Germinal center (tissue), 1 donor: ENCODE data around the gene TBC1D9B.
"Not testable (repeated sequence)": the region's sequence is repeated elsewhere in the genome, so short reads cannot be mapped to it uniquely, and the experiment has no call there.

Experiments used
- DNase-seq: peaks from one replicate; pipeline ENCODE4 v3.0.0; 2012; ENCODE audit warnings: mixed read lengths, low spot score

Gene TBC1D9B

DNA sequence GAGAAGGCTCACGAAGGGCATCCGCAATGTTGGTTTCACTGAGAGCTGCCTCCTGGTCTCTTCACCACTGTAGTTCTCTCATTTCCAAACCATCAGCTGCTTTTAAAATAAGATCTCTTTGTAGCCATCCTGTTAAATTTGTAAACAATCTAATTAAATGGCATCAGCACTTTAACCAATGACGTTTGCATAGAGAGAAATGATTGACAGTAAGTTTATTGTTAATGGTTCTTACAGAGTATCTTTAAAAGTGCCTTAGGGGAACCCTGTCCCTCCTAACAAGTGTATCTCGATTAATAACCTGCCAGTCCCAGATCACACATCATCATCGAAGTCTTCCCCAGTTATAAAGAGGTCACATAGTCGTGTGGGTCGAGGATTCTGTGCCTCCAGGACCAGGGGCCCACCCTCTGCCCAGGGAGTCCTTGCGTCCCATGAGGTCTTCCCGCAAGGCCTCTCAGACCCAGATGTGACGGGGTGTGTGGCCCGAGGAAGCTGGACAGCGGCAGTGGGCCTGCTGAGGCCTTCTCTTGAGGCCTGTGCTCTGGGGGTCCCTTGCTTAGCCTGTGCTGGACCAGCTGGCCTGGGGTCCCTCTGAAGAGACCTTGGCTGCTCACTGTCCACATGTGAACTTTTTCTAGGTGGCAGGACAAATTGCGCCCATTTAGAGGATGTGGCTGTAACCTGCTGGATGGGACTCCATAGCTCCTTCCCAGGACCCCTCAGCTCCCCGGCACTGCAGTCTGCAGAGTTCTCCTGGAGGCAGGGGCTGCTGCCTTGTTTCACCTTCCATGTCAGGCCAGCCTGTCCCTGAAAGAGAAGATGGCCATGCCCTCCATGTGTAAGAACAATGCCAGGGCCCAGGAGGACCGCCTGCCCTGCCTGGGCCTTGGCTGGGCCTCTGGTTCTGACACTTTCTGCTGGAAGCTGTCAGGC lies 70.4 kb downstream of the TBC1D9B start:
- no peak for DNase-seq

DNA sequence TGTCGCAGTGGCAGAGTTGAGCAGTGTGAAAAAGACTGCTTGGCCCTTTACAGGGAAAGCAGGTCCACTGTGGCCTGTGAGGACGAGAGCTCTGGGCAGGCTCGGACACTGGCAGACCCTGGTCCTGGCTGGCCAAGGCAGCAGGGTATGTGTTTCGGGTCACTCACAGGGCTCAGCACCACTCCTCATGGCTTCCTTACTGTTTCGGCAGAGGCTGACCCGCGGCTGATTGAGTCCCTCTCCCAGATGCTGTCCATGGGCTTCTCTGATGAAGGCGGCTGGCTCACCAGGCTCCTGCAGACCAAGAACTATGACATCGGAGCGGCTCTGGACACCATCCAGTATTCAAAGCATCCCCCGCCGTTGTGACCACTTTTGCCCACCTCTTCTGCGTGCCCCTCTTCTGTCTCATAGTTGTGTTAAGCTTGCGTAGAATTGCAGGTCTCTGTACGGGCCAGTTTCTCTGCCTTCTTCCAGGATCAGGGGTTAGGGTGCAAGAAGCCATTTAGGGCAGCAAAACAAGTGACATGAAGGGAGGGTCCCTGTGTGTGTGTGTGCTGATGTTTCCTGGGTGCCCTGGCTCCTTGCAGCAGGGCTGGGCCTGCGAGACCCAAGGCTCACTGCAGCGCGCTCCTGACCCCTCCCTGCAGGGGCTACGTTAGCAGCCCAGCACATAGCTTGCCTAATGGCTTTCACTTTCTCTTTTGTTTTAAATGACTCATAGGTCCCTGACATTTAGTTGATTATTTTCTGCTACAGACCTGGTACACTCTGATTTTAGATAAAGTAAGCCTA lies 71.3 kb downstream of the TBC1D9B start:
- no peak for DNase-seq

GRCh38 chr5:179834871-179835270 lies 72.8 kb downstream of the TBC1D9B start:
- not testable (repeated sequence) for DNase-seq

GRCh38 chr5:179834120-179834519 lies 73.6 kb downstream of the TBC1D9B start:
- no peak for DNase-seq

DNA sequence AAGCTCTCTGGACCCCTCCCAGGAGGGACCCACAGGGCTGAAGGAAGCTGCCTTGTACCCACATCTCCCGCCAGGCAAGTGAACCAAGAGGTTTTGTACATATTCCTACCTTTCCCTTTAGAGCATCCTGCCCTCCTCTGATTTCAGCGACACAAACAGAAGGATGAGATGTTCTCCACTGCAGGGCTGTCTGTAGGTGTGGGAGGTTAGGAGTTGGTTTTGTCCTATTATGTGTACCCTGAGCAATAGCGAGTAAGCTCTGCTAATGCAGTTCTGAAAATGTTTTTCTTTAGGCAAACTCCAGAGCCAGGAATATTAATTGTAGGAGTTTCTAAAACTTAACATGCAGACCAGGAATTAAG lies 74.0 kb downstream of the TBC1D9B start:
- no peak for DNase-seq

DNA sequence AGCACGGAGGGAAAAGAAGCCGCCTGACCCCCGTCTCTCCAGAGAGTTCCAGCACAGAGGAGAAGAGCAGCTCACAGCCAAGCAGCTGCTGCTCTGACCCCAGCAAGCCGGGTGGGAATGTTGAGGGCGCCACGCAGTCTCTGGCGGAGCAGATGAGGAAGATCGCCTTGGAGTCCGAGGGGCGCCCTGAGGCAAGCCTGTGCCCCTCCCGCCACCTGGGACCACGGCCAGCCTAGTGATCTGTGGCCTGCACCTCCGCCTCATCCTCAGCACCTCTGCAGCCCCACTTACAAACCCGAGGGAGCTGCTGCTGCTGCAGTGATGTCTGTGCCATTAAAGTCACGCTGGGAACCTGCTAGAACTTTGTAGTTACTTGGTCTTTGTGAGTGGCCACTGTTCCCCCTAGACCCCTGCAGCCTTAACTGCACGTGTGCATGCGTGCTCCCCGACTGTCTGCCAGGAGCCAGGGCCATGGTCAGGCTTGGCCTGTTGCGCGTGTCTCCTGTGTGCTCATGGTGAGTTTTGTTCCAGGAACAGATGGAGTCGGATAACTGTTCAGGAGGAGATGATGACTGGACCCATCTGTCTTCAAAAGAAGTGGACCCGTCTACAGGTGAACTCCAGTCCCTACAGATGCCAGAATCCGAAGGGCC lies 74.5 kb downstream of the TBC1D9B start:
- no peak for DNase-seq

DNA sequence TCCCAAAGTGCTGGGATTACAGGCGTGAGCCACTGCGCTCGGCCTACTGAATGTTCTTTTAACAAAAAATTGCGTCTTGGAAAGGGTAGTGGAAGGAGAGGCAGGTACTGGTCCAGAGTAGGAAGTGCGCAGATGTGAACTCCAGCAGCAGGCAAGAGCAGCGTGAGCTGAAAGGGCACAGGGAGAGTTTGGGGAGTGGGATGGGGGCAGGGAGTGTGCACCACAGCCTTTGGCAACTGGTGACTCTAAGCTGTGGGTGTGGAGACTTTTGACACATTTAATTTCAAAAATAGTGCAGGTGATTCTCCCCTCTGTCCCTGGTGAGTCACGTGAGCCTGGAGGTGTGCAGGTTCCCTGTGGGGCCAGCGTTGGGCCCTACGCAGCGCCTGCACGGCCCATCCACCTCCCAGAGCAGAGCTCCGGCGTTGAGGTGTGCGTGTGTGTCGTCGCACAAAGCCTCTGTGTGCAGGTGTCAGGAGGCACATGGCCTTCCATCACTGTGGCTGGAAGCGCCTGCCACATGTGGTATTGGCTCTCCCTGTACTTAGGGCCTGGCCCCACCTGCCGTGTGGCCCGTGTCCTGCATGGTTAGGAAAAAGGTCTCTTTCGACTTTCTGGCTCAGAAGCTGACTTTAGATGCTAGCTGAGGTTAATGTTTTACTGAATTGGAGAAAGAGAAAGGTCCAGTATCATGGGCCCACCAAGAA lies 75.5 kb downstream of the TBC1D9B start:
- no peak for DNase-seq

DNA sequence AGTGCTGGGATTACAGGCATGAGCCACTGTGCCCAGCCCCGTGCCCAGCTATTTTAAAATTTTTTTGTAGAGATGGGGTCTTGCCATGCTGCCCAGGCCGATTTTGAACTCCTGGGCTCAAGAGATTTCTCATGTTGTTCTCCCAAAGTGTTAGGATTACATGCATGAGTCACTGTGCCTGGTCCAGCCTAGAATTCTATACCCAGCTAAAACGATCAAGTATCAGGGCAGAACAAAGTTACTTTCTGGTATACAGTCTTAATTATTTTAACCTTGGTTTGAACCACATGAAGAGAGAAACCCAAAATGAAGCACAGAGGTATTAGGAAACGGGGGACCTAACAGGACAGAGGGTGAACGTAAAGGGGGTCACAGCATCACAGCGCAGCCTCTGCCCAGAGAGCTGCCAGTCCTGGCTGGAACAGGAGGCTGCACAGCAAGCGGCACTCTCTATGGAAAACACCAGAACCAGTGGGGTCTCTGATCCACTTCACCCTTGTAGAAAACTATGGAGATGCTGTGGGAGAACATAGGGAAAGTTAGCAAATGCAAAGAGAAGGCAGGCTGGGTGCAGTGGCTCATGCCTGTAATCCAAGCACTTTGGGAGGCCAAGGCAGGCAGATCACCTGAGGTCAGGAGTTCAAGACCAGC lies 76.8 kb downstream of the TBC1D9B start:
- no peak for DNase-seq

DNA sequence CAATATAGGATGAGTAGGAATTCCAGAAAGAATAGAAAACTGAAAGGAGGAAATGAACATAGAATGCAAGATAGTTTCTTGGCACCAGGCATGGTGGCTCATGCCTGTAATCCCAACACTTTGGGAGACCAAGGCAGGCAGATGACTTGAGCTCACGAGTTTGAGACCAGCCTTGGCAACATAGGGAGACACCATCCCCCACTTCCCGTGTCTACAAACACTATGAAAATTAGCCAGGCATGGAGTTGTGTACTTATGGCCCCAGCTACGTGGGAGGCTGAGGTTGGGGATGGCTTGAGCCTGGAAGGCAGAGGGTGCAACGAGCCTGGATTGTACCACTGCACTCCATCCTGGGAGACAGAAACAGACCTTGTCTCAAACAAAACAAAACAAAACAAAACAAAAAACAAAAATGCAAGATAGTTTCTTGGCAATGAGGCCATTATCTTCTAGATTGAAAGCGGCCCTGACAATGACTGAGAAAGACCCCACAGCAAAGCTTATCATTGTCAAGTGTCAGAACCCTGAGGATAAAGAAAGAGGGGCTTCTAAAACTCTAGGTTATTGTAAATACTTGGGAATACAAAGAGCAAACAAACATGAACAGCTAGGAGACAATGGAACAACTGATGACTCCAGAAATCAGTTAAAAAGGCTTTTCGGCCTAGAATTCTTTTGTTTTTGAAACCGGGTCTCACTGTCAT lies 77.8 kb downstream of the TBC1D9B start:
- no peak for DNase-seq

DNA sequence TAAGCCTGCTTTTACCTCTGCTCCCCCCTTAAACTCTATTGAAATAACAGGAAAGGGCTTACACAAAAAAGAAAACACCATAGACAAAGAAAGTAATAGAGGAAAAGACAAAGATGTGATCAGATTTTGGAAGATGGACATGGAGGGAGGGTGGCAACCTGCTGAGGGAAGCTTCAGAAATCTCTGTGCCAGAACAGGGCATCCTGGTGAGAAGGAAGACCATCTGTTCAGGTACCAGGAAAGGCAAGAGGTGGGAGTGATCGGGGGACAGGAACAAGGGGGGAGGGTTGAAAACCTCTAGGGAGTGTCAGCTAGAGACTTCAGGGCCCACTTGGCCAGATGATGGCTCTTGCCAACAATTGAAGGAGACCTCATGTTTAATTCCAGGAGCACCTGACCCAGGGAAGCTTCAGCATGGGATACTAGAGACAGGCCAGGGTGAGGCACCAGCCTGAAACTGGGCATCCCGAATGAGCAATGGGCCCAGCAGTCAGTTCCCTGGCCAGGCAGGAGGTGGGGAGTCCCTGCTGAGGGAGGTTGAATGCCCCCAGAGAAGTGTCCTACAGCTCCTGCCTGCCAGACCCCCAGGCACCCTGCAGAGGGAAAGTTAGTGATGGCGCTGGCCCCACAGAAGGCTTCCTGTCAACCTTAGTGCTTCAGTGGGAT lies 78.8 kb downstream of the TBC1D9B start:
- DNase-seq = no peak

DNA sequence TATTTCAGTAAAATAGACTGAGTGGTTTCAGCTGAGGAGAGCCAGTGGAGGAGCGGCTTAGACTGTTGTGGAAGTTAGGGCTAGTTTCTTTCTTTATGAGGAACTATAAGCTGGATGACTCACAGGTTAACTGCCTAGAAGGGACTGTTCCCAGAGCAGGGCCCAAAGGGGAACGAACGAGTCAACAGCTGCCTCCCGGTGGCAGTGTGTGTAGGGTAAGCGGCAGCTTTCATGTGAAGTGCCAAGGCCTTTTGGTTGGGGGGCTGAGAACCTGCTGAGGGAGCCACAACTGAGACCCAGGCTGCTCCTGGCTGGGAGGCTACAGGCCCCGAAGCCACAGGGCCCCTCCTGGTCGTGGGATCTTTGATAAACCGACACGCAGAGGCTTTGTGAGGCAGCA lies 80.0 kb downstream of the TBC1D9B start:
- DNase-seq = no peak

- no peak for DNase-seq
Measured at GRCh38 chr5:179825655-179826182, 82.0 kb downstream of the TBC1D9B start.

DNA sequence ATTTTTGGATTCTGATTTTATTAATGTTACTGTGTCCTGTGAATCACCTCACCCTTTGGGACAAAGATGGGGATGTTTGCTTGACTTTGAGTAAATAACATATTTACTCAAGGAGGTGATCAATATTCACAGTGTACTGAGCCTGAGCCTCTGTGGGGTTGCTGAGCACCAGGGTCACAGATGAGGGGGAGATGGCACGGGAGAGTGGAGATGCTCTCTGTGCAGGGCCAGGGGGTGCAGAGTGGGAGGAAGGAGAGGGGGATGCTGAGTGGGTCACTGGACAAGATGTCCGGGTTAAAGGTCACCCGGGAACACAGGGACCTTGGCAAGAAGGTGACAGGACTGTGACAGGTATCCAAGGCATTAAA lies 83.0 kb downstream of the TBC1D9B start:
- DNase-seq = no peak

GRCh38 chr5:179823937-179824744 lies 83.6 kb downstream of the TBC1D9B start:
- no peak for DNase-seq

DNA sequence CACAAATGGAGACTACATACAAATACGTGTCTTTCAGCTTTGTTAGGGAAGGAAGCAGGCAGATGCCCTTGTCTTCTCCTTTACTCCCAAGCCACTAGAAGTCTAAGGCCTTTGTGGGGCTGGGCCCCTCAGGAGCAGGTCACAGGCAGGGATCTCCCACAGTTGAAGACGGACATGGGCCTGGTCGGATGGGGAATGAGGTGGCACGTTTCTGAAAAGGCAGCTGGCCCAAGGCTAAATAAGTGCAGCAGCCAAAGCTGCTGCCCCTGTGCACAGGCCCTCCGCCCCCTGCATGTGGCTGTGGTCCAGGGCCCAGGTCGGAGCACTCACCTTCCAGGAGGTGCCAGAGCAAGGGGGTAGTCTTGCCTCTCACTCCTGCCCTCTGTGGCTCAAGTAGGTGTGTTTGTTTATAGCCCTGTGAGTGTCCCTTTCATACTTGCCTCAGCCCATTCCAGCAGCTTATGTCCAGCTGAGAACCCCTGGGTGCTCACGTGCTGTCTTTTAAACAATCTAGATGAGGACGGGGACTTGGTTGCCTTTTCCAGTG lies 85.2 kb downstream of the TBC1D9B start:
- no peak for DNase-seq

DNA sequence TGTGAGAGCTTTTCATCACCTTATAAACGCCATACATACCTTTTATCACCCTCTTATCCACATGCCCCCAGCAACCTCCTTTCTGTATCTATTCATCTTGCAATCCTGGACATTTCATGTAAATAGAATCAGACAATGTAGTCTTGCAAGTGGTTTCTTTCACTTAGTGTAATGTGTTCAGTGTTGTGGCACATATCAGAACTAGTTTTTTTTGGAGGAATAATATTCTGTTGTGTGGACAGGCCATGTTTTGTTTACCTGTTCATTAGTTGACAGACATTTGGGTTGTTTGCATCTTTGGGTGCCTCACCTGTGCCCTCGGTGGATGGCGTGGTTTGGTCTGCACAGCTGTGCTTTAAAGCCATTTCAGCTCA lies 85.7 kb downstream of the TBC1D9B start:
- DNase-seq = no peak

- peak; percentile 88 for DNase-seq
Measured at GRCh38 chr5:179821298-179822058, 86.2 kb downstream of the TBC1D9B start.
